ENCODE data around the gene AGFG2.

AGFG2 gene

DNA sequence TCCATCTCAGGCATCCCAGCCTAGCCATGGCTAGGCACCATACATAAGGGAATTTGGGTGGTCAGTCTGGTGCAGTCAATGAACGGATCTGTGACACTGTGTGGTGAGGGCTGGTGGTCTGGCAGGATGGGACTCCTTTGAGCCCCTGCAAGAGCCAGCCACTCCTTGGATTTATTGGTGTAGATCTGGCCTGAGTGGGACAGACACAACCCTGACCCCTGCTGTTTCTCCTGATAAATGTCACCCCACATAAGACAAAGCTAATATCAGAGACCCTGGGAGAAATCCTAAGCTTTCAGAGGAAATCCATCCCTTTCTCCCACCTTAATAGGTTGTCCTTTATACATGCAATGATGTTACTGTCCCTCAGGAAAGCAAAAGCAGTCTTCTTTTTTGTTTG, 49.4 kb downstream of the AGFG2 start:
- DNase-seq, result no peak

DNA sequence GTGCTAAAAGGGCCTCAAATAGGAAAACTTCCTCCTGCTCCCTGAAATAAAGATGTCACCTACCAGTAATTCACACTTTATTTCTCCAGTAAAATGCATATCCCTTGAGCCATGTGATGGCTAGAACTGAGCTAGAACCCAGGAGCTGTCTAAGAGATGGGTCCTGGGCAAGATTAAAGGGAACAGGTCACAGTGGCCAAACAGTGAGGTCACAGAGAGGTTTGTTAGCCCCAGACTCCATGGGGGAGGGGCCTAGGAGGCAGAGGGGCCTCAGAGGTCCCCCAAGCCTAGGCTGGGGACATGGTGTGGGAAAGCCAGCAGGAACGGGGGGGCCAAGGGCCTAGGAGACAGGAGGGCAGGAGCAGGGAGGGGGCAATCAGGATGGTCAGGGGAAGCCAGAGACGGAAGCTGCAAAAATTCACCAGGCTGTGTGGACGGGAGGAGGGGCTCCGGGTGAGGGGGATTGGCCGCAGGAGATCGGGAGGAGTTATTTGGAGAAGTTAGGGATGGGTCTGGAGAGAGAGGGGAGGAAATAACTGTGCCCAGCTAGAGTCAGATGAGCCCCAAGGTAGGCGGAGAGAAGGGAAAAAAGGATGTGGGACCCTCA, 50.4 kb downstream of the AGFG2 start:
- DNase-seq, result no peak

DNA sequence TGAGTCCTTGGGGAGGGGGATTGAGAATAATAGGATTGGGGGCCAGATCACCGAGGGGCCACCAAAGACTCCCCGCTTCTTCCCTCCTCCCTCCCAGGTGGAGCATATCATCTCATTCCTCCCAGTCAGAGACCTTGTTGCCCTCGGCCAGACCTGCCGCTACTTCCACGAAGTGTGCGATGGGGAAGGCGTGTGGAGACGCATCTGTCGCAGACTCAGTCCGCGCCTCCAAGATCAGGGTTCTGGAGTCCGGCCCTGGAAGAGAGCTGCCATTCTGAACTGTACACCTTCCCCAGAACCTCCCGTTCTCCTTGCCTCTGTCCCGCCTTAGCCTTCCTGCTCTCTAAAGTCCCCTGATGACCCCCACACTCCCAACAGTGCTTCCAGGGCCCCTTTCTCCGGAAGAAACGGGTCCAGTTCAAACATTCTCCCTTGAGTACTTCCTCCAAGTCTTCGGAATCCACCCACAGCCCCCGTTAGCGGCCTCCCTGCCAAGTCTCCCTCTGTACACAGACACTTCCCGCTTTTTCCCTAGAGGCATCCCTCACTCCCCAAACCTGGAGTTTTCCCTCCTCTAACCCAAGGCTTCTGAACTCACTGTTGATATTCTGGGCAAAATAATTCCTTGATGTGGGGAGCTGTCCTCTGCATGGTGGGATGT, 51.2 kb downstream of the AGFG2 start:
- DNase-seq, result no peak

DNA sequence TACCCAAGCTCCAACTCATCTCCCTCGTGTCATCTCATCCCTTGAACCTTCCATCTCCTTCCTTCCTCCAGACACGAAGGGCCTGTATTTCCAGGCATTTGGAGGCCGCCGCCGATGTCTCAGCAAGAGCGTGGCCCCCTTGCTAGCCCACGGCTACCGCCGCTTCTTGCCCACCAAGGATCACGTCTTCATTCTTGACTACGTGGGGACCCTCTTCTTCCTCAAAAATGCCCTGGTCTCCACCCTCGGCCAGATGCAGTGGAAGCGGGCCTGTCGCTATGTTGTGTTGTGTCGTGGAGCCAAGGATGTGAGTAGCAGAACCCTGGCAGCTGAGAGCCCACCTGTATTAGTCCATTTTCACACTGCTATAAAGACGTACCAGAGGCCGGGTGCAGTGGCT, 52.6 kb downstream of the AGFG2 start:
- DNase-seq, result no peak

DNA sequence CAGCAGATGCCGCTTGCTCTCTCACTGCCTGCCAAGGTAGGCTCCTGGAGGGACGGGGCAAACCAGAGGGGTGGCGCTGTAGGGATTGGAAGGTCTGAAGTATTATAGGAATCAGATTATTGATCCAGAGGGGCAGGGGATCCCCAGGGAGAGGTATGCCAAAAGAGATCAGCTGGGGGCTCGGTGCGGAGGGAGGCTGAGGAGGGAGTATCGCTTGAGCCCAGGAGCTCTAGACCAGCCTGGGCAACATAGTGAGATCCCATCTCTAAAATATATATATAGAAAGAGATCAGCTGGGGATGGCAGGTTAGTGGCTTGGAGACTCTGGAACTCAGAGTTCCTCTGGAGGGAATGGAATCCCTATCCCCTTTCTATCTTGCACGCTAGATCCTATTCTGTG, 56.2 kb downstream of the AGFG2 start:
- no peak for DNase-seq

DNA sequence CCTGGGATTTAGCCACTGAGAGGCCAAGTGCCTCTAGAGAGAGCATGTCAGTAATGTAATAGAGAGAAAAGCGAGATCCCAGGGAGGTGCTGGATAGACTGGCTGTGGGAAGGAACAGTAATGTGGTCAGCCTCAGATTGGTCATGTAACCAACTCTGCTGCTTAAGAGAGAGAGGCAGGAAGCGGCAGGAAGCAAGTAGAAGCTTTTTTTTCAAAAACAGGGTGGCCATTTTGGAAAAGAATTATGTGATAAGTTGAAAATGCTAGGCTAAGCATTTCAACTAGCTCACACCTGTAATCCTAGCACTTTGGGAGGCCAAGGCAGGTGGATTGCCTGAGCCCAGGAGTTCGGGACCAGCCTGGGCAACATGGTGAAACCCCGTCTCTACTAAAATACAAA, 59.4 kb downstream of the AGFG2 start:
- DNase-seq, result no peak

DNA sequence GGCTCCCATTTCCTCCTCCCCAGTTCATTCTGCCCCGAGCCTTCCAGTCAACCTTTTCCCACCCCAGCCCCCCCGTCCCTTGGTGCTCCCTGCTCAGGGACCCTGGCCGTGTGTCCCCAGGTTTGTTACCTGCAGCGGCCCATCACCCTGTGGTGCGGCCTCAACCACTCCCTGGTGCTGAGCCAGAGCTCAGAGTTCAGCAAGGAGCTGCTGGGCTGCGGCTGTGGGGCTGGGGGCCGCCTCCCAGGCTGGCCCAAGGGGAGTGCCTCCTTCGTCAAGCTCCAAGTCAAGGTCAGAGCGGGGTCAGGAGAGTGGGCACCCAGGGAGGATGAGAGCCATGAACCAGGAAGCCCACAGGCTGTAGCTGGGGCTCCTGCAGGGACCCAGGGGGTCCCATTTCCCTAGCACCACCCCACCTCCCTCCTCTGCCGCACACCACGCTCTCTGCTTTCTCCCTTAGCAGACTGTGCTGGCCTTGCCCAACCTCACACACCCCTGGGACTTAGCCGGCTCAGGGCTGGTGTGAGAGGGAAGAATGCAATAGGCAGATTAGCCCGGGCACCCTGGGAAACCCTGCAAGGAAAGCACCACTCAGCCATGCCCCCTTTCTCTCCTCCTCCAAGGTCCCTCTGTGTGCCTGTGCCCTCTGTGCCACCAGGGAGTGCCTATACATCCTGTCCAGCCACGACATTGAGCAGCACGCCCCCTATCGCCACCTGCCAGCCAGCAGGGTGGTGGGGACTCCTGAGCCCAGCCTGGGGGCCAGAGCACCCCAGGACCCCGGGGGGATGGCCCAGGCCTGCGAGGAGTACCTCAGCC, 61.1 kb downstream of the AGFG2 start:
- DNase-seq, result no peak

DNA sequence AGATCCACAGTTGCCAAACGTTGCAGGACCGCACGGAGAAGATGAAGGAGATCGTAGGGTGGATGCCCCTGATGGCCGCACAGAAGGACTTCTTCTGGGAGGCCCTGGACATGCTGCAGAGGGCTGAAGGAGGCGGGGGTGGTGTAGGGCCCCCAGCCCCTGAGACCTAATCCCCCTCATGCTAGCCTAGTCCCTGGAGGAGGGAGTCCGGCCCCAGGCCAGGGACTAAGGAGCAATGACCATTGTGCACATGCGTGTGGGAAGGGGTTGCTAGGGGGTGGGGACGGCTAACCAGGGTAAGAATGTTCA, 61.7 kb downstream of the AGFG2 start:
- DNase-seq, result no peak

DNA sequence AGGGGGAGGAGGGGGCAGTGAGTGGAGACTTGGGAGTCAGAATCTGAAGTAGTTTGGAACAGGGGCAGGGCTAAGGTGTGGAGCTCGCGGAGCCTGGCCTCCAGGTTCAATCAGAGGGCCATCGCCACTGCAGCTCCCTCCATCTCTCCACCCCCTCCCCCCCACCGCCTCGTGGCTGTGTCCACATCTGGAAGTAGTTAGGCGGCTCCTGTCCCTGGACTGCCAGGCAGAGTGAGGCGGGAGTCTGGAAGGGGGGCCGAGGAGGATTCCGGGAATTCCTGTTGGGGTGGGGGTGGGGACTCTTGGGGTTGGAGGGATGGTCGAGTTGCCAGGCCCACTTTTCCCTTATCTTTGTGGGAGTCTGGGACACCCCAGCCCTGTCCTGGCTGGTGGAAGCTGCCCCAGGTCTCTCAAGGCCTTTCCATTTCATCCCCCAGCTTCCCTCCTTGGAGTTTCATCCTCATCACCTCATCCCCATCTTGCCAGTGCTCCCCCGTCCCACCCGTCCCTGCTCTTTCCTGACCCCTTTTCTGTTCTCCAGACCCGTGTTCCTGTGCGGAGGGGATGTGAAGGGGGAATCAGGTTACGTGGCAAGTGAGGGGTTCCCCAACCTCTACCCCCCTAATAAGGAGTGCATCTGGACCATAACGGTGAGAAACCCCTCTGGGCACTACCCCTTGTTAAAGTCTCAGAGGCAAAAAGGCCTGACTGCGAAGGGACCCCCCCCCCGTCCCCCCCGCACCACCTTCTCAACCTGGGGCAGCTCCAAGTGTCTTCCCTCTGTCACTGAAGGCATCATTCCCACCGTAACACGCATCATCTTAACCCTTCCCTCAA, 64.1 kb downstream of the AGFG2 start:
- DNase-seq, result no peak

DNA sequence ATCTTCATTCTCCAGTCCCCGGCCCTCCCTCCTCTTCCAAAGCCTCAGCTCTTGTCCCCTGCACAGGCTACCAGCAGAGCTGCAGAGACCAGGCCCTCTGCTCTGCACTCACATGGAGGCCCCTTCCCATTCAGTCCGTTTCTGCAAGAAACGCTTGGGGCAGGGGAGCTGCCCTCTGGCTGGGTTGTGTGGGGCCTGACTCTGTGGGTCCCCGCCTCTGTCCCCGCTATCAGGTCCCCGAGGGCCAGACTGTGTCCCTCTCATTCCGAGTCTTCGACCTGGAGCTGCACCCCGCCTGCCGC, 64.7 kb downstream of the AGFG2 start:
- peak in 1 of 2 experiments; percentile 52 for DNase-seq

DNA sequence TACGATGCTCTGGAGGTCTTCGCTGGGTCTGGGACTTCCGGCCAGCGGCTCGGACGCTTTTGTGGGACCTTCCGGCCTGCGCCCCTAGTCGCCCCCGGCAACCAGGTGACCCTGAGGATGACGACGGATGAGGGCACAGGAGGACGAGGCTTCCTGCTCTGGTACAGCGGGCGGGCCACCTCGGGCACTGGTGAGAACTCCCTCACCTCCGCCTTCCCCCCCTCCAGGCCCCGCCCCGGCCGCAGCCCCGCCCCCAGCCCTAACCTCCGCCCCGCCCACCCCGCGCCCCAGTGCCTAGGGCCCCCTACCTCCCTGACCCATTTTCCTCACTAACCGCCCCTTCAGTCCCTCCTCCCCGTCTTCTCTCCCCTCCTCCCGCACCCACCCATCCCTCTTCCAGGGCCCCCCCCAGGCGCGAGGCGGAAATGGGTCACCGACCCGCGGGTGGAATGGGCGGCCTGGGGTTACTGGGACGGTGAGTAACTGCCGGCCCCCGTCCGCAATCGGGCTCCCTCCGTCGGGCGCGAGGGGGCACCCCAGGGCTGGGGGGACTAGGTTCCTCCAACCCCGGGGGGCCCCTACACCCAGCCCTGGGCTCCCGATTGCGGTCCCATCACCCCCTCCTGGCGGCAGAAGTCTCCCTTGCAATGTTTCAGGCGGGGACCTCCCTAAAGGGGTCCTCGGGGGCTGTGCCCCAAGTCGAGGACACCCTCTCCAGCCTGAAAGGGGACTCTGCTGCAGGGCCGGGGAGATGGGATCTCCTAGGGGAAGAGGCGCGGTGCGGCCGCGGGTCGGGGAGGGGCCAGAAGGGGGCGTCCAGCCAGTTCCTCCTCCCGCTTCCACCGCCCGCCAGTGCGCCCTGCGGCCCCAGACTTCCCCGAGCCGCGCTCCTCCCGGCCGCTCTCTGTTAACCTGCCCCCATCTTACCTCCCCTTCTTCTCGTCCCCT, 65.3 kb downstream of the AGFG2 start:
- DNase-seq, result peak; percentile 85 to 86

DNA sequence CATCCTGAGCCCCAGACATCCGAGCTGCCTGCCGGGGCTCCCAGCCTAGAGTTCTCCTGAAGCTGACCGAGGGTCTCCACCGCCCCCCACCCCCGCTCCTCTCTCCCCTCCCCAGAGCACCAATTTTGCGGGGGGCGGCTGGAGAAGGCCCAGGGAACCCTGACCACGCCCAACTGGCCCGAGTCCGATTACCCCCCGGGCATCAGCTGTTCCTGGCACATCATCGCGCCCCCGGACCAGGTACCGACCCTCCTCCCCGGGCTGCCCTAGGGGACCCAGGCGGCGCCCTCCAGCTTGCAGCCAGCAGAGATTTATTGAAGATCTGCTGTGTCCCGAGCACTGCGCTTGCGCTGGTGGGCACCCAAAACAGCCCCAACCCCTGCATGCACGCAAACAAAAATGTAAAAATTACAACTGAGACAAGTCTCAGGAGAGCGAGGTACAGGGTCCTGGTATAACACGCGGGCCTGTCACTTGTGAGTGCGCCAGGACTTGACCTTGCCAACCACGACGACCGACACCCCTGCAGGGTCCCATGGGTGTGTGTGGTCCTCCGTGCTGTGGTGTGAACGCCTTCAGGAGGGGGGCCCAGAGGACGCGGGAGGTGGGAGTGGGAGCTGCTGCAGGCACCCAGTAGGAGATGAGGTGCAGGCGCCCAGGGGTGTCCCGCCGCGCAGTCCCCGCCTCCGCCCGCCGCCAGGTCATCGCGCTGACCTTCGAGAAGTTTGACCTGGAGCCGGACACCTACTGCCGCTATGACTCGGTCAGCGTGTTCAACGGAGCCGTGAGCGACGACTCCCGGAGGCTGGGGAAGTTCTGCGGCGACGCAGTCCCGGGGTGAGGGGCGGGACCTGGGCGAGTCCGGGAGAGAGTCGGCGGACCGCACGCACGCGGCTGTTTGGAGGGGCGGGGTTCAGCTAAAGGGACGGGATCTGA, 66.2 kb downstream of the AGFG2 start:
- peak in 1 of 2 experiments; percentile 40 for DNase-seq

DNA sequence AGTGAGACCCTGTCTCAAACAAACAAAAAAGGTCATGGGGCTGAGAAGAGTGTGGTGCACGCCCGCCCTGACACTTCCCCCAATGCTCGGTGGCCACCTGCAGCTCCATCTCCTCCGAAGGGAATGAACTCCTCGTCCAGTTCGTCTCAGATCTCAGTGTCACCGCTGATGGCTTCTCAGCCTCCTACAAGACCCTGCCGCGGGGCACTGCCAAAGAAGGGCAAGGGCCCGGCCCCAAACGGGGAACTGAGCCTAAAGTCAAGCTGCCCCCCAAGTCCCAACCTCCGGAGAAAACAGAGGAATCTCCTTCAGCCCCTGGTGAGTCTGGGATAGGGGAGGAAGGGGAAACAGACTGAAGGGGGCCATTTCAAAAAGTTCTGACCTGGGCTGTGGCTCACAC, 67.3 kb downstream of the AGFG2 start:
- DNase-seq, result no peak

DNA sequence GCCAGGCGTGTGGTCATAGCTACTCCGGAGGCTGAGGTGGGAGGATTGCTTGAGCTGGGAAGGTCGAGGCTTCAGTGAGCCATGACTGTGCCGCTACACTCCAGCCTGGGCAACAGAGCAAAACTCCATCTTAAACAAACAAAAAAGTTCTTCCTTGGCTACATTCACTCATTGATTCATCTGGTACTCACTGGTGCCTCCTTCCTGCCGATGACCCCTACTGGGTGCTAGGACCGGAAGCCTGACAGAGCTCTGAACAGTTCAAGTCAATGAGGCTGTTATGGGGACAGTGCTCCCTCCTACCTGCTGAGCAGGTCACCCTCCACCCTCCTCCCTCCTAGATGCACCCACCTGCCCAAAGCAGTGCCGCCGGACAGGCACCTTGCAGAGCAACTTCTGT, 68.1 kb downstream of the AGFG2 start:
- DNase-seq, result no peak

DNA sequence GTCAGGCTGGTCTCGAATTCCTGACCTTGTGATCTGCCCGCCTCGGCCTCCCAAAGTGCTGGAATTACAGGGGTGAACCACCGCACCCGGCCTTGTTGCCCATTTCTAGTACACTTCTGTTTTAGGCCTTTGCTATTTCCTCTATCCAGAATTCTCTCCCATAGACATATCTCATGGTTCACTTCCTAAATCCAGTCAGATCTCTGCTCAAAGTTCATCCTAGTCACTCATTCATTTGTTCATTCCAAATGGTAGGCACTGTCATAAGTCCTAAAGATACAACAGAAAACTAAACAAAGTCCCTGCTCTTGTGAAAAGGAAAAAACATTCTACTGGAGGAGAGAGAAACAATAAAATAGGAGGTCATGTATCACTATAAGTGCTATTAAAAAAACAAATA, 71.0 kb downstream of the AGFG2 start:
- no peak for DNase-seq

DNA sequence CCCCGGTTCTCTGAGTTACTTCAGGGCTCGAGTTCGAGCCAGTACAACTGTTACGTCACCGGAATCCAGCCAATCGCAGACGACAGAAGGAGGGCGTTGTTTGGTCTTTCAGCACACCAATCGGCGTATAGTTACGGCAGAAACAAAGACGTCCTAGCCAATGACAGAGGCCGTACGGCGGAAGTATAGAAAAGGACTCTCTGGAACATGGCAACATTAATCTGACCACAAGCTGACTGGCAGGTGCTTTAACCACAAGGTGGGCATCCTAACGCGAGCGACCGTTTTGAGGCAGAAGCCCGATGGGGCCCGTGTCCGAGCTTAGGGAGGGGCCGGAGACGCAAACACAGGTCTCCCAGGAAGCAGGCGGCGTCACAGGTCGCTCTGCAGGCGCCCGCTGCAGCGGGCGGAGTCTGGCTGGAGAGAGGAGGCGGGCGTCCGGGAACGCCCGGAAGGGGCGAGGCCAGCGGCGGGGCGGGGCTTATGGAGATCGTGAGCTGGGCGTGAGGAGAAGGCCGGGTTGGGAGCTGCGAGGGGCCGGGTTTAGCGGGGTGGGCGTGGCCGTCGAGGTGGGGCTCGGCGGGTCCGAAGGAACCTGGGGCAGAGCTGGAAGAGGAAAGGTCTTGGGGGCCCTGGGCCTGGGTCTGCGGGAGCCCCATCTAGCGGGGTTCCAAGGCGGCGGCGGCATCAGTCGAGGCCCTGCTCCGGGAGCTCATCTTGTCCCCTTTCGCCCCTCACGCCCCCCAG, 73.2 kb downstream of the AGFG2 start, which contains the start of gene MOSPD3:
TSS of gene MOSPD3 (plus strand) at position 558 of the 747 bp plus-strand sequence. CDS start 252 bp downstream, outside the sequence.
- DNase-seq, result peak; percentile 99

DNA sequence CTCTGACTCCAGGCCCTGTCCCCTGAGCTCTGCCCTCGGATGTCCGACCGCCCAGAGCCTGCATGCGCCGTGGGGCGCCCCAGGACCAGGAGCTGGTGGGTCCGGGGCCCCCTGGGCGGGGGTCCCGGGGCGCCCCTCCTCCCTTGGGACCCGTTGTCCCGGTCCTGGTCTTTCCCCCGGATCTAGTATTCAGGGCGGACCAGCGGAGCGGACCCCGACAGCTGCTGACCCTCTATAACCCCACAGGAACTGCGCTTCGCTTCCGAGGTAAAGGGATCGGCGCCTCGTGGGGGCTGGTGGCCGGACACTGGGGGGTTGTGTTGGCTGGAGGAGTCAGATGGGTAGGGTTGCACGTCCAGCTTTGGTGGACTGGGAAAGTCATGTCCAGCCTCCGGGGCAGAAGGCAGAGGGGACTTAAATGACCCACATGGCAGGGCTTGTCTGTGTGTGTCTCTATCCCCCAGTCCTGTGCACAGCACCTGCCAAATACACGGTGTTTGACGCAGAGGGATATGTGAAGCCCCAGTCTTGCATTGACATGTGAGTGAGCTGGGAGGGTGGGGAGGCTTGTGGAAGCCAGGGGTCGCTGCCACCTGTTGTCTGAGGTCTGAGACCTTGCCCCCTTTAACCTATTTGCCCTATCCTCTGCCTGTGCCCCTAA, 73.9 kb downstream of the AGFG2 start:
- DNase-seq, result no peak

DNA sequence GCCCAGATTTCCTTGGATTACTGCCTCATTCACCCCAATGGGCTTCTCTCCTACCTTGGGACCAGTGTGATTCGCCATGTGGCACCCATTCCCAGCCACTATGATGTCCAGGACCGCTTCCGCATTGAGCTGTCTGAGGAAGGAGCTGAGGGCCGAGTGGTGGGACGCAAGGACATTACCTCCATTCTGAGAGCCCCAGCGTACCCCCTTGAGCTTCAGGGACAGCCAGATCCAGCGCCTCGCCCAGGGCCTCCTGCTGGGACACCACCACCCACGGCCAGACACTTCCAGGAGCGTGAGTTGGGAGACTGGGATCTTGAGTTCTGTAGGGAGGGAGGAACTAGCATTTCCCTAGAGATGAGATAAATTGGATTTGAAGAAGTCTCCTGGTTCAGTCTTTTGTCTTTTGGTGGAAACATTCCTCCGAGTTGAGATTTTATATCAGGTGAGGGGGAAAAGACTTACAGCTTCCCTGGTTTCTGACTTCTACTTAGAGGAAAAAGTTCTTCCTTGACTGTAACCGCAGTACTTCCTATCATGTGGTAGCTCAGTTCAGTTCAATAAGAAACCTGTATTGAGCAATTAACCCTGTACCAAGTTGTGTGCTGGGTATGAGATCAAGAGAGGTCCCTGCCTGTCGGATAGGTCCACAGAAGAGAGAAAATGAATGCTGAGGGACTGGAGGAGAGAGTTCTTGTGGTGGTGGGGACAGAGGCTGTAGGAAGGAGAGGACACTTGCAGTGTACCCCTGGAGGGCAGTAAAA, 74.6 kb downstream of the AGFG2 start:
- DNase-seq, result no peak

DNA sequence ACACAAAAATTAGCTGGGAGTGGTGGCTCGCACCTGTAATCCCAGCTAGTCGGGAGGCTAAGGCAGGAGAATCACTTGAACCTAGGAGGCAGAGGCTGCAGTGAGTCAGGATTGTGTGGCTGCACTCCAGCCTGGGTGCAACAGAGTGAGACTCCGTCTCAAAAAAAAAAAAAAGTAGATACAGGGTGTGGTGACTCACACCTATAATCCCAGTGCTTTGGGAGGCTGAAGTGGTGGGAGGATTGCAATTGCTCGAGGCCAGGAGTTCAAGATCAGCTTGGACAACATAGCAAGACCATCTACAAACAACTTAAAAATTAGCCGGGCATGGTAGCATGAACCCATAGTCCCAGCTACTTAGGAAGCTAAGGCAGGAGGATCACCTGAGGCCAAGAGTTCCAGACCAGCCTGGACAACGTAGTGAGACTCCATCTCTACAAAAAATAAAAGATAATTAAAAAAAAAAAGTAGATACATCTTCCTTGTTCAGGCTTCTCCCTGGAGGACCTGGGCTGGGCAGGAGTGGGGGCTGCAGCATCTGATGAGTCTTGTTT, 75.4 kb downstream of the AGFG2 start:
- no peak for DNase-seq

All from NCI-H1930 (cell line).